SK-N-SH (cell line): ENCODE results near the gene RNASET2. TPM values are rescaled to one million over a fixed set of nuclear protein-coding genes. Genes with fewer than 3 reads are reported as not detected.

Experiments used
- CTCF ChIA-PET: fragments of 300-600, 350-600 bp; formaldehyde crosslinking; extraction: SDS; loops from one replicate; lab custom pipeline; 2021; lab: Yijun Ruan, JAX
- POLR2A ChIA-PET: fragments of 350-600 bp; sonication (Branson Sonifier 250); formaldehyde crosslinking; extraction: SDS; loops from one replicate; lab custom pipeline; 2020; ENCODE audit warnings: antibody characterized with exemption, inconsistent platforms; lab: Yijun Ruan, JAX
- DNase-seq: peaks from one replicate; pipeline ENCODE4 v3.0.0; 2012
- H2AFZ ChIP-seq: fragments of 200-600 bp; sonication (generic); 2 replicates; pipeline ENCODE4 v1.8.1; 2016; ENCODE audit warnings: antibody characterized with exemption, mild to moderate bottlenecking, low read depth
- H3F3A ChIP-seq: fragments of 200-600 bp; sonication (generic); replicated peaks from 2 replicates; pipeline ENCODE3; 2016; ENCODE audit warnings: antibody characterized with exemption, mild to moderate bottlenecking; ENCODE audit not compliant: insufficient read depth
- H3K27ac ChIP-seq, 2 experiments: fragments of 200-500 bp in 1 of 2; fragments of 200-600 bp in 1 of 2; sonication (Bioruptor generic) in 1 of 2; sonication (generic), shearing (Covaris generic) in 1 of 2; 2 replicates each; pipeline versions ENCODE4 v1.5.1 to v1.6.1; 2014 to 2016; ENCODE audit warnings: low read depth in 2 of 2, inconsistent platforms in 1 of 2, low read length in 1 of 2, mild to moderate bottlenecking in 1 of 2, mixed read lengths in 1 of 2
- H3K27me3 ChIP-seq: fragments of 200-600 bp; sonication (generic), shearing (Covaris generic); 2 replicates; pipeline ENCODE4 v1.6.1; 2016; ENCODE audit warnings: mixed run types; ENCODE audit not compliant: insufficient read depth
- H3K36me3 ChIP-seq, 2 experiments: fragments of 200-500 bp in 1 of 2; fragments of 200-600 bp in 1 of 2; sonication (Bioruptor generic) in 1 of 2; sonication (generic) in 1 of 2; replicated peaks in 1 of 2; 2 replicates each; pipeline versions ENCODE3 to v1.5.1; 2014 to 2016; ENCODE audit warnings: low read length in 1 of 2, mild to moderate bottlenecking in 1 of 2; ENCODE audit not compliant: insufficient read depth in 2 of 2, control insufficient read depth in 1 of 2
- H3K4me1 ChIP-seq, 2 experiments: fragments of 200-500 bp in 1 of 2; fragments of 200-600 bp in 1 of 2; sonication (Bioruptor generic) in 1 of 2; sonication (generic), shearing (Covaris generic) in 1 of 2; 2 replicates each; pipeline versions ENCODE4 v1.5.1 to v1.6.1; 2014 to 2016; ENCODE audit warnings: low read depth in 1 of 2, low read length in 1 of 2, mixed run types in 1 of 2; ENCODE audit not compliant: insufficient read depth in 2 of 2, control insufficient read depth in 1 of 2
- H3K4me2 ChIP-seq: fragments of 200-600 bp; sonication (generic), shearing (Covaris generic); 2 replicates; pipeline ENCODE4 v1.6.1; 2017; ENCODE audit warnings: mixed run types
- H3K4me3 ChIP-seq, 2 experiments: fragments of 200-500 bp in 1 of 2; fragments of 200-600 bp in 1 of 2; sonication (Bioruptor generic) in 1 of 2; sonication (generic), shearing (Covaris generic) in 1 of 2; 2 replicates each; pipeline versions ENCODE4 v1.5.1 to v1.8.1; 2014 to 2016; ENCODE audit warnings: low read depth in 2 of 2, inconsistent platforms in 1 of 2, low read length in 1 of 2, mild to moderate bottlenecking in 1 of 2, mixed read lengths in 1 of 2, moderate library complexity in 1 of 2
- H3K79me2 ChIP-seq: fragments of 200-600 bp; sonication (generic); 2 replicates; pipeline ENCODE4 v1.8.1; 2017; ENCODE audit warnings: mild to moderate bottlenecking; ENCODE audit not compliant: insufficient read depth
- H3K9ac ChIP-seq: fragments of 200-600 bp; sonication (generic); 2 replicates; pipeline ENCODE4 v1.6.1; 2017; ENCODE audit warnings: mixed run types
- H3K9me2 ChIP-seq: fragments of 200-600 bp; sonication (generic); 2 replicates; pipeline ENCODE4 v1.6.1; 2017; ENCODE audit warnings: mixed run types
- H3K9me3 ChIP-seq: fragments of 200-600 bp; sonication (generic); 2 replicates; pipeline ENCODE4 v1.6.1; 2017; ENCODE audit warnings: mixed run types, mild to moderate bottlenecking, moderate library complexity
- H4K20me1 ChIP-seq: fragments of 200-600 bp; sonication (generic); 2 replicates; pipeline ENCODE4 v1.6.1; 2017; ENCODE audit warnings: mild to moderate bottlenecking, mixed run types; ENCODE audit not compliant: insufficient read depth
- CTCF ChIP-seq: fragments of 200-600 bp; sonication (generic); IDR thresholded peaks from 2 replicates; pipeline ENCODE4 v1.6.1; 2017; ENCODE audit warnings: antibody characterized with exemption, mild to moderate bottlenecking, moderate library complexity
- ELF1 ChIP-seq: IDR thresholded peaks from 2 replicates; pipeline ENCODE4 v1.4.0; 2012
- FOSL2 ChIP-seq: IDR thresholded peaks from 2 replicates; pipeline ENCODE4 v1.4.0; 2012; ENCODE audit warnings: low read depth, mild to moderate bottlenecking, moderate library complexity, borderline replicate concordance
- FOXJ3 ChIP-seq: sonication (generic); formaldehyde crosslinking; IDR thresholded peaks from 2 replicates; pipeline ENCODE4 v1.5.1; 2020; ENCODE audit warnings: mild to moderate bottlenecking, missing genetic modification reagents
- GABPA ChIP-seq: IDR thresholded peaks from 2 replicates; pipeline ENCODE4 v1.4.0; 2012; ENCODE audit warnings: low read depth, mild to moderate bottlenecking
- GATA2 ChIP-seq: sonication (generic); formaldehyde crosslinking; IDR thresholded peaks from 2 replicates; pipeline ENCODE4 v1.5.0; 2020; ENCODE audit warnings: mild to moderate bottlenecking, missing genetic modification reagents
- JUND ChIP-seq: IDR thresholded peaks from 2 replicates; pipeline ENCODE4 v1.4.0; 2012
- MAX ChIP-seq: IDR thresholded peaks from 2 replicates; pipeline ENCODE4 v1.4.0; 2012; ENCODE audit warnings: low read depth
- MEF2A ChIP-seq: IDR thresholded peaks from 2 replicates; pipeline ENCODE4 v1.4.0; 2012; ENCODE audit warnings: low read depth, borderline replicate concordance
- MXI1 ChIP-seq: IDR thresholded peaks from 2 replicates; pipeline ENCODE4 v1.6.1; 2012; ENCODE audit warnings: mild to moderate bottlenecking, low read depth, low read length, improper control_type of control experiment
- NRF1 ChIP-seq: IDR thresholded peaks from 2 replicates; pipeline ENCODE4 v1.6.1; 2012; ENCODE audit warnings: low read depth, mild to moderate bottlenecking, low read length
- RAD21 ChIP-seq: IDR thresholded peaks from 2 replicates; pipeline ENCODE4 v1.6.1; 2012; ENCODE audit warnings: mild to moderate bottlenecking, low read length
- REST ChIP-seq: IDR thresholded peaks from 2 replicates; pipeline ENCODE4 v1.6.1; 2012; ENCODE audit warnings: mild to moderate bottlenecking, low read depth, low read length, moderate library complexity
- SMC3 ChIP-seq: IDR thresholded peaks from 2 replicates; pipeline ENCODE4 v1.6.1; 2012; ENCODE audit warnings: low read depth, low read length, improper control_type of control experiment
- TAF1 ChIP-seq: IDR thresholded peaks from 2 replicates; pipeline ENCODE4 v1.6.1; 2012; ENCODE audit warnings: low read depth, mild to moderate bottlenecking, low read length, moderate library complexity, borderline replicate concordance
- USF1 ChIP-seq: IDR thresholded peaks from 2 replicates; pipeline ENCODE4 v1.4.0; 2012; ENCODE audit warnings: low read depth, borderline replicate concordance
- USF2 ChIP-seq: fragments of 150-350 bp; IDR thresholded peaks from 2 replicates; pipeline ENCODE4 v1.6.1; 2017; ENCODE audit warnings: antibody characterized with exemption, low read length, low read depth, borderline replicate concordance
- YY1 ChIP-seq: IDR thresholded peaks from 2 replicates; pipeline ENCODE4 v1.4.0; 2012; ENCODE audit warnings: low read depth, mild to moderate bottlenecking
- WGBS: methylation state at CpG from one replicate; pipeline ENCODE4 v1.1.6; 2017; ENCODE audit warnings: low lambda C conversion rate; 5-methylcytosine and 5-hydroxymethylcytosine counted together
- polyA plus RNA-seq, 3 experiments: library from polyadenylated mRNA; depleted of rRNA; stranded (reverse); fragments of >200 nt; gene quantifications; 2 replicates each; pipeline ENCODE4 v1.2.3, GENCODE V29; 2012

RNASET2 gene
- polyA plus RNA-seq, 1 of the 3 experiments (the other 2 are of a cell fraction): 59.2 TPM

GRCh38 chr6:166970091-166970490 lies 13.7 kb upstream of the RNASET2 start (continued):
- no peak for TF ChIP-seq NRF1
- no peak for TF ChIP-seq CTCF
- no peak for TF ChIP-seq MAX
- no peak for TF ChIP-seq YY1
- no peak for TF ChIP-seq GATA2
- no peak for TF ChIP-seq MXI1
- TF ChIP-seq GABPA: no peak
- TF ChIP-seq, all 33 proteins: peak for 0

- Histone ChIP-seq H3K4me1 (peaks cover 0 to 12% of the 10 kb centered on the region in 2 experiments; a peak in 2 of 4 replicates), H3F3A (no peaks in the 10 kb centered on the region), H3K4me2 (no peak overlapping the region), H3K27me3 (no peaks in the 10 kb centered on the region), H3K36me3 (peaks cover 0 to 11% of the 10 kb centered on the region in 2 experiments), H3K9me3 (peaks cover 9% of the 10 kb centered on the region), H3K4me3 (no peak overlapping the region), H3K79me2 (no peaks in the 10 kb centered on the region), H3K9ac (no peak overlapping the region), H4K20me1 (no peaks in the 10 kb centered on the region), H3K9me2 (no peaks in the 10 kb centered on the region), H3K27ac (peak overlapping the region in 1 of 2 experiments; percentile 74; a peak in 2 of 4 replicates), H2AFZ (no peak overlapping the region)
- WGBS: 62% methylated on average over 8 of the region's 8 CpGs
- TF ChIP-seq FOSL2 (no peak), FOXJ3 (no peak), MAX (no peak), JUND (no peak), GABPA (no peak), RAD21 (no peak), SMC3 (no peak), USF2 (no peak), REST (no peak), CTCF (no peak), MXI1 (no peak), ELF1 (no peak), TAF1 (no peak), USF1 (no peak), MEF2A (no peak)
- ChIA-PET CTCF (interaction anchor here (1.7 kb wide), 1 partner anchor 9 kb away, joined by 5 read pairs; no protein-coding TSS in a partner anchor), POLR2A (no interaction called here)
- DNase-seq: peak; percentile 53
These were observed 13.1 kb upstream of the RNASET2 start for GRCh38 chr6:166969390-166970002.
